Caco-2 (cell line): ENCODE data around the gene EMC7. TPM values are rescaled to one million over a fixed set of nuclear protein-coding genes. Genes with fewer than 3 reads are reported as not detected.
"Not testable (repeated sequence)": the region's sequence is repeated elsewhere in the genome, so short reads cannot be mapped to it uniquely, and the experiment has no call there.

Experiments used
- BruUV-seq: library from RNA; stranded (reverse); fragments of 400-500 nt; replicated peaks from 2 replicates; lab custom pipeline; 2021; lab: Mats Ljungman, UMichigan
- CTCF ChIA-PET: fragments of 300-600 bp; sonication (Branson Sonifier 250); formaldehyde crosslinking; loops from one replicate; lab custom pipeline; 2022; ENCODE audit warnings: antibody characterized with exemption; lab: Charles Lee
- POLR2A ChIA-PET: fragments of 300-600 bp; sonication (Branson Sonifier 250); formaldehyde crosslinking; loops from one replicate; lab custom pipeline; 2022; ENCODE audit warnings: antibody characterized with exemption; lab: Charles Lee
- DNase-seq, 2 experiments: peaks; one replicate each; pipeline versions ENCODE4 v3.0.0 to v3.0.0-alpha.2; 2020 to 2022
- H3K27me3 ChIP-seq: replicated peaks from 2 replicates; pipeline ENCODE4 v1.6.0; 2011; ENCODE audit warnings: low read length; ENCODE audit not compliant: control insufficient read depth, insufficient read depth
- H3K36me3 ChIP-seq: 2 replicates; pipeline ENCODE4 v1.5.1; 2011; ENCODE audit warnings: low read length; ENCODE audit not compliant: control insufficient read depth, insufficient read depth
- H3K4me1 ChIP-seq: fragments of 250-450 bp; sonication (Bioruptor Pico); 2 replicates; pipeline ENCODE4 v1.5.1; 2020; ENCODE audit warnings: mild to moderate bottlenecking
- H3K4me3 ChIP-seq: 2 replicates; pipeline ENCODE4 v1.5.1; 2011; ENCODE audit warnings: low read depth, mild to moderate bottlenecking, control low read depth, low read length
- H3K9me3 ChIP-seq: fragments of 250-450 bp; sonication (Bioruptor Pico); 2 replicates; pipeline ENCODE4 v1.5.1; 2020; ENCODE audit warnings: mild to moderate bottlenecking, moderate library complexity
- H3K27ac Mint-ChIP-seq: one replicate; pipeline ENCODE4 v1.8.0; 2022; ENCODE audit warnings: mixed read lengths; ENCODE audit not compliant: unreplicated experiment
- H3K27me3 Mint-ChIP-seq: one replicate; pipeline ENCODE4 v1.8.0; 2022; ENCODE audit warnings: mixed read lengths; ENCODE audit not compliant: insufficient read depth, unreplicated experiment
- H3K36me3 Mint-ChIP-seq: one replicate; pipeline ENCODE4 v1.8.0; 2022; ENCODE audit warnings: mild to moderate bottlenecking, mixed read lengths; ENCODE audit not compliant: insufficient read depth, unreplicated experiment
- H3K4me1 Mint-ChIP-seq: one replicate; pipeline ENCODE4 v1.8.0; 2022; ENCODE audit warnings: low read depth, mixed read lengths; ENCODE audit not compliant: unreplicated experiment
- H3K4me3 Mint-ChIP-seq: one replicate; pipeline ENCODE4 v1.8.0; 2022; ENCODE audit warnings: mild to moderate bottlenecking, moderate library complexity, mixed read lengths; ENCODE audit not compliant: unreplicated experiment
- H3K9me3 Mint-ChIP-seq: one replicate; pipeline ENCODE4 v1.8.0; 2022; ENCODE audit warnings: mixed read lengths; ENCODE audit not compliant: unreplicated experiment
- intact Hi-C: fragments of 100-400 bp; cut with micrococcal nuclease; formaldehyde crosslinking; loops from one replicate; pipeline ENCODE4 v1.10.0; 2022; ENCODE audit not compliant: unreplicated experiment
- total RNA-seq: library from RNA; stranded (reverse); gene quantifications from 2 replicates; pipeline ENCODE4 v1.2.3, GENCODE V29; 2022
- TF ChIP-seq, protein P1 (sequence below), 2 experiments: fragments of 200-600 bp in 1 of 2; IDR thresholded peaks; 1 replicate in 1 of 2; 2 replicates in 1 of 2; pipeline versions ENCODE4 v1.5.1 to v1.8.0; 2011 to 2022; ENCODE audit warnings: antibody characterized with exemption in 1 of 2, control low read depth in 1 of 2, inconsistent platforms in 1 of 2, low read depth in 1 of 2, low read length in 1 of 2, mild to moderate bottlenecking in 1 of 2, moderate library complexity in 1 of 2; ENCODE audit not compliant: insufficient read depth in 1 of 2, severe bottlenecking in 1 of 2, unreplicated experiment in 1 of 2

EMC7 gene
- total RNA-seq, 1 experiment from 2014 or later: 74.2 TPM

DNA sequence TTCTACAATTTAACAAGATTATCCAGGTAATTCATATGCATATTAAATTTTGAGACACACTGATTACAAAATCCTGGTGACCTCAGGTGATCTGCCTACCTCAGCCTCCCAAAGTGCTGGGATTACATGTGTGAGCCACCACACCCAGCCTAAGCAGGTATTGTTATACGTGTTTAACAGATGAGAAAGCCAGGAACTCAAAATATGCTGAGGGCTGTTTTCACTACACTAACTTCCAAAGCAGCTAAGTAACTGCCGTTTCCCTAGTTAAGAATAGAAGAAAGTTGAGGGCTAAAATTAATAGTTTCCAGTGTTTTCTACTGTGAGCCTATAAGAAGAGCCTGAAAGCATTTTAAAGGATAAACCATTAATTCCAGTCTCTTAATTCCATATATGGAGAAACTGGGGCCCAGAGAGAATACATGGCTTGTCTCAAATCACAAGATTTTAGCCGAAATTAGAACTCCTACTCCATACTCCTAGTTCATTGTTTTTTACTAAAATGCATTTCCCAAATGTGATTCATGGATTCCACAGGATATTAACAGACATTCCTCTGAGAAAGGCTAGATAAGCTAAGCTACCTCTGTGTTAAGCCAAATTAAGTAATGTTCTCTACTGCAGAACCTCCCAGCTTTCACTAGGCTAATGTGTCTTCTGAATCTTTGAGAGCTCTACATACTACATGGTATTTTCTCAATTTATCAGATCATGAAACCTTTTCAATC is 45.6 kb downstream of the EMC7 start:
- no peaks in the 10 kb centered on the region for H3K36me3 Mint-ChIP-seq
- Histone ChIP-seq H3K27me3 (no peaks in the 10 kb centered on the region), H3K4me1 (no peaks in the 10 kb centered on the region), H3K36me3 (no peaks in the 10 kb centered on the region), H3K4me3 (no peak overlapping the region), H3K9me3 (no peaks in the 10 kb centered on the region; the same call in 1 of the 2 replicates)
- peaks cover 8% of the 10 kb centered on the region for H3K9me3 Mint-ChIP-seq
- H3K4me3 Mint-ChIP-seq: no peak overlapping the region
- POLR2A ChIA-PET: no interaction called here
- TF ChIP-seq, protein P1, sequence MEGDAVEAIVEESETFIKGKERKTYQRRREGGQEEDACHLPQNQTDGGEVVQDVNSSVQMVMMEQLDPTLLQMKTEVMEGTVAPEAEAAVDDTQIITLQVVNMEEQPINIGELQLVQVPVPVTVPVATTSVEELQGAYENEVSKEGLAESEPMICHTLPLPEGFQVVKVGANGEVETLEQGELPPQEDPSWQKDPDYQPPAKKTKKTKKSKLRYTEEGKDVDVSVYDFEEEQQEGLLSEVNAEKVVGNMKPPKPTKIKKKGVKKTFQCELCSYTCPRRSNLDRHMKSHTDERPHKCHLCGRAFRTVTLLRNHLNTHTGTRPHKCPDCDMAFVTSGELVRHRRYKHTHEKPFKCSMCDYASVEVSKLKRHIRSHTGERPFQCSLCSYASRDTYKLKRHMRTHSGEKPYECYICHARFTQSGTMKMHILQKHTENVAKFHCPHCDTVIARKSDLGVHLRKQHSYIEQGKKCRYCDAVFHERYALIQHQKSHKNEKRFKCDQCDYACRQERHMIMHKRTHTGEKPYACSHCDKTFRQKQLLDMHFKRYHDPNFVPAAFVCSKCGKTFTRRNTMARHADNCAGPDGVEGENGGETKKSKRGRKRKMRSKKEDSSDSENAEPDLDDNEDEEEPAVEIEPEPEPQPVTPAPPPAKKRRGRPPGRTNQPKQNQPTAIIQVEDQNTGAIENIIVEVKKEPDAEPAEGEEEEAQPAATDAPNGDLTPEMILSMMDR (IDR thresholded peaks at IDR 0.05; ENCODE audit: insufficient read depth in 1 of 2, low read depth in 1 of 2, low read length in 1 of 2, severe bottlenecking in 1 of 2, unreplicated experiment in 1 of 2): no peak
- no TSS peak for BruUV-seq
- intact Hi-C loops: no loop called here
- H3K4me1 Mint-ChIP-seq: peaks cover 5% of the 10 kb centered on the region
- peaks cover 3% of the 10 kb centered on the region for H3K27me3 Mint-ChIP-seq
- CTCF ChIA-PET: interaction anchor here (1.4 kb wide), 1 partner anchor 21 kb away, joined by 3 read pairs; no protein-coding TSS in a partner anchor
- no peak for DNase-seq
- H3K27ac Mint-ChIP-seq: no peak overlapping the region

DNA sequence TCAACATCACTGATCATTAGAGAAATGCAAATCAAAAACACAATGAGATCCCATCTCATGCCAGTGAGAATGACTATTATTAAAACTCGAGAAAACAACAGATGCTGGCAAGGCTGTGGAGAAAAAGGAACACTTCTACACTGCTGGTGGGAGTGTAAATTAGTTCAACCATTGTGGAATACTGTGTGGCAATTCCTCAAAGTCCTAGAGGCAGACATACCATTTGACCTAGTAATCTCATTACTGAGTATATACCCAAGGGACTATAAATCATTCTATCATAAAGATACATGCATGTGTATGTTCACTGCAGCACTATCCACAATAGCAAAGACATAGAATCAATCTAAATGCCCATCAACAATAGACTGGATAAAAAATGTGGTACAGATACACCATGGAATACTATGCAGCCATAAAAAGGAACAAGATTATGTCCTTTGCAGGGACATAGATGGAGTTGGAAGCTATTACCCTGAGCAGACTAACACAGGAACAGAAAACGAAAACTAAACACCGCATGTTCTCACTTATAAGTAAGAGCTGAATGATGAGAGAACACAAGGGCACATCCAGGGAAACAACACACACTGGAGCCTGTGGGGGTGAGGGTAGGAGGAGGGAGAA is 47.5 kb downstream of the EMC7 start:
- CTCF ChIA-PET: no interaction called here
- intact Hi-C loops: no loop called here
- BruUV-seq: no TSS peak

DNA sequence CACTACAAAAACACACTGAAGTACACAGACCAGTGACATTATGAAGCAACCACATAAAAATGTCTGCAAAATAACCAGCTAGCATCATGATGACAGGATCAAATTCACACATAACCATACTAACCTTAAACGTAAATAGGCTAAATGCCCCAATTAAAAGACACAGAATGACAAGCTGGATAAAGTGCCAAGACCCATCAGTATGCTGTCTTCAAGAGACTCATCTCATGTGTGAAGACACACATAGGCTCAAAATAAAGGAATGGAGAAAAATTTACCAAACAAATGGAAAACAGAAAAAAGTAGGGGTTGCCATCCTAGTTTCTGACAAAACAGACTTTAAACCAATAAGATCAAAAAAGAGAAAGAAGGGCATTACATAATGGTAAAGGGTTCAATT is 51.3 kb downstream of the EMC7 start:
- H3K4me1 ChIP-seq, H3K27ac Mint-ChIP-seq, H3K4me3 Mint-ChIP-seq, POLR2A ChIA-PET, H3K36me3 ChIP-seq, CTCF ChIA-PET, H3K27me3 ChIP-seq, H3K36me3 Mint-ChIP-seq, DNase-seq, H3K9me3 ChIP-seq, H3K4me1 Mint-ChIP-seq, BruUV-seq, intact Hi-C loops, H3K27me3 Mint-ChIP-seq, H3K4me3 ChIP-seq: not testable (repeated sequence)
- peaks cover 28% of the 10 kb centered on the region for H3K9me3 Mint-ChIP-seq

More for the DNA sequence above, 47.5 kb downstream of the EMC7 start:
- Histone ChIP-seq H3K27me3 (no peaks in the 10 kb centered on the region), H3K4me1 (no peaks in the 10 kb centered on the region), H3K9me3 (no peaks in the 10 kb centered on the region; the same call in 1 of the 2 replicates), H3K36me3 (no peaks in the 10 kb centered on the region), H3K4me3 (no peak overlapping the region)
- TF ChIP-seq, protein P1 (IDR thresholded peaks at IDR 0.05; ENCODE audit: insufficient read depth in 1 of 2, low read depth in 1 of 2, low read length in 1 of 2, severe bottlenecking in 1 of 2, unreplicated experiment in 1 of 2): no peak
- POLR2A ChIA-PET: no interaction called here
- Mint-ChIP-seq H3K27ac (no peak overlapping the region), H3K9me3 (peaks cover 23% of the 10 kb centered on the region), H3K36me3 (no peaks in the 10 kb centered on the region), H3K4me1 (peaks cover 3% of the 10 kb centered on the region), H3K4me3 (no peak overlapping the region), H3K27me3 (peaks cover 3% of the 10 kb centered on the region)
- no peak for DNase-seq
